IPS DF 6.9 (cell line): Measurements from ENCODE around the gene KRTAP10-1.

Experiments used
- DNase-seq: peaks from one replicate; pipeline ENCODE4 v3.0.0-alpha.2; 2013; ENCODE audit warnings: low read depth, low spot score
- H3K27ac ChIP-seq: one replicate; pipeline ENCODE4 v1.5.1; 2013; ENCODE audit warnings: low read length, control low read depth
- H3K27me3 ChIP-seq: 2 replicates; pipeline ENCODE4 v1.6.1; 2013; ENCODE audit warnings: mild to moderate bottlenecking, low read length; ENCODE audit not compliant: control insufficient read depth, insufficient read depth
- H3K36me3 ChIP-seq: 2 replicates; pipeline ENCODE4 v1.6.1; 2013; ENCODE audit warnings: low read length; ENCODE audit not compliant: control insufficient read depth, insufficient read depth
- H3K4me1 ChIP-seq: 2 replicates; pipeline ENCODE4 v1.6.1; 2013; ENCODE audit warnings: low read length; ENCODE audit not compliant: control insufficient read depth, insufficient read depth
- H3K4me3 ChIP-seq: 2 replicates; pipeline ENCODE4 v1.5.1; 2013; ENCODE audit warnings: mild to moderate bottlenecking, low read length
- H3K9me3 ChIP-seq: 2 replicates; pipeline ENCODE4 v1.6.1; 2013; ENCODE audit warnings: low read length, inconsistent platforms; ENCODE audit not compliant: control insufficient read depth, insufficient read depth
- WGBS: extraction: QIAGEN DNeasy Blood & Tissue Kit; methylation state at CpG from one replicate; pipeline ENCODE4 v1.1.7; 2013; ENCODE audit warnings: mixed read lengths, missing lambda C conversion rate; ENCODE audit not compliant: insufficient read length, insufficient coverage; 5-methylcytosine and 5-hydroxymethylcytosine counted together

Gene KRTAP10-1

GRCh38 chr21:44520326-44521300 is 19.4 kb downstream of the KRTAP10-1 start:
- no peaks in the 10 kb centered on the region for H3K27me3 ChIP-seq
- H3K27ac ChIP-seq = no peak overlapping the region
- WGBS = no CpG with 5 or more reads among the region's 31 CpGs

GRCh38 chr21:44519346-44520325 is 20.4 kb downstream of the KRTAP10-1 start:
- no peak for DNase-seq
- H3K9me3 ChIP-seq = no peaks in the 10 kb centered on the region
- H3K36me3 ChIP-seq = no peaks in the 10 kb centered on the region
- H3K27me3 ChIP-seq = no peaks in the 10 kb centered on the region
- H3K27ac ChIP-seq = no peak overlapping the region
- no peaks in the 10 kb centered on the region for H3K4me1 ChIP-seq
- no peak overlapping the region for H3K4me3 ChIP-seq
- no CpG with 5 or more reads among the region's 28 CpGs for WGBS

More at GRCh38 chr21:44520326-44521300, 19.4 kb downstream of the KRTAP10-1 start:
- no peaks in the 10 kb centered on the region for H3K9me3 ChIP-seq
- no peak overlapping the region for H3K4me3 ChIP-seq
- no peaks in the 10 kb centered on the region for H3K36me3 ChIP-seq
- no peaks in the 10 kb centered on the region for H3K4me1 ChIP-seq
- no peak for DNase-seq

DNA sequence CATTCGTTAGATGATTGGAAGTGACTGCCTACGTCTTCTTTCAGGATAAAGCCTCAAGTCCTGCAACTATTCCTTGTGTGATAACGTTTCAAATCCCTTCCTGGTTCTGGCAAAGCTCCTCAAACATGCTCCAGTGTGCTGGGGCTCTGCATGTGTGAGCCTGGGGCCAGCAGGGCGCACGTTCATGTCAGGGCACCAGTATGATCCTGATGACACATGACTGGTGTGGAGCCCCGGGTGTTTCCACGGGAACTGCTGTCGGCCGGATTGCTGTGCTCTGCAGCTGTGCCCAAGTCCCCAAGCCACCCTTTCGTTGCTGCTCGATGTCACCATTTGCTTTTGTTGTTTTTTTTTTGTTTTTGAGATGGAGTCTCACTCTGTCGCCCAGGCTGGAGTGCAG is 21.3 kb downstream of the KRTAP10-1 start:
- Histone ChIP-seq H3K9me3 (no peaks in the 10 kb centered on the region), H3K36me3 (no peaks in the 10 kb centered on the region), H3K4me1 (no peaks in the 10 kb centered on the region), H3K27ac (no peak overlapping the region), H3K27me3 (no peaks in the 10 kb centered on the region), H3K4me3 (no peak overlapping the region)
- no peak for DNase-seq
- WGBS = no CpG with 5 or more reads among the region's 12 CpGs

GRCh38 chr21:44517175-44517899 is 22.7 kb downstream of the KRTAP10-1 start:
- no peaks in the 10 kb centered on the region for H3K27me3 ChIP-seq
- WGBS = no CpG with 5 or more reads among the region's 15 CpGs
- no peaks in the 10 kb centered on the region for H3K4me1 ChIP-seq
- H3K36me3 ChIP-seq = no peaks in the 10 kb centered on the region
- H3K27ac ChIP-seq = no peak overlapping the region
- no peaks in the 10 kb centered on the region for H3K9me3 ChIP-seq
- DNase-seq = no peak
- H3K4me3 ChIP-seq = no peak overlapping the region

- no CpG with 5 or more reads among the region's 10 CpGs for WGBS
- DNase-seq = no peak
- no peaks in the 10 kb centered on the region for H3K9me3 ChIP-seq
- no peak overlapping the region for H3K27ac ChIP-seq
- H3K4me3 ChIP-seq = no peak overlapping the region
- no peaks in the 10 kb centered on the region for H3K4me1 ChIP-seq
- H3K36me3 ChIP-seq = no peaks in the 10 kb centered on the region
- no peaks in the 10 kb centered on the region for H3K27me3 ChIP-seq
Observed at GRCh38 chr21:44516828-44517174, 23.2 kb downstream of the KRTAP10-1 start.

DNA sequence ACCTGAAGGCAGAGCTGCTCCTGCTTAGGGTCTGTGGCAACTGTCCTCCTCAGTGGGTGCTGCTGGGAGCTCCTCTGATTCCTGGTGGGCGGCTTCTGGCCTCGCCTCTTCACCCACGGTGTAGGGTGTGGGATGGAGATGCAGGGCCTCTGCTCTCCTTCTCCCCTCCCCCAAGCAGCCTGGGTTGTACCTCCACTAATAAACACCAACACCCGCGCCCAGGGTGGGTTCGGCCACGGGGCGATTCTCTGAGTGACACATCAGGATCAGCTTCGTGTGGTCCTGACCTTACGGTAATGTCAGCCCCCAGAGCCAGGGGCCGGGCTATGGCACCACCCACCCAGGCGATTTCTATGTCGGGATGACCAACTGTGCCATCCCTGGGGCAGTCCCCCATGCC is 23.7 kb downstream of the KRTAP10-1 start:
- no peak overlapping the region for H3K27ac ChIP-seq
- no peak for DNase-seq
- H3K4me3 ChIP-seq = no peak overlapping the region
- H3K4me1 ChIP-seq = no peaks in the 10 kb centered on the region
- H3K9me3 ChIP-seq = no peaks in the 10 kb centered on the region
- no CpG with 5 or more reads among the region's 13 CpGs for WGBS
- H3K27me3 ChIP-seq = no peaks in the 10 kb centered on the region
- no peaks in the 10 kb centered on the region for H3K36me3 ChIP-seq

DNA sequence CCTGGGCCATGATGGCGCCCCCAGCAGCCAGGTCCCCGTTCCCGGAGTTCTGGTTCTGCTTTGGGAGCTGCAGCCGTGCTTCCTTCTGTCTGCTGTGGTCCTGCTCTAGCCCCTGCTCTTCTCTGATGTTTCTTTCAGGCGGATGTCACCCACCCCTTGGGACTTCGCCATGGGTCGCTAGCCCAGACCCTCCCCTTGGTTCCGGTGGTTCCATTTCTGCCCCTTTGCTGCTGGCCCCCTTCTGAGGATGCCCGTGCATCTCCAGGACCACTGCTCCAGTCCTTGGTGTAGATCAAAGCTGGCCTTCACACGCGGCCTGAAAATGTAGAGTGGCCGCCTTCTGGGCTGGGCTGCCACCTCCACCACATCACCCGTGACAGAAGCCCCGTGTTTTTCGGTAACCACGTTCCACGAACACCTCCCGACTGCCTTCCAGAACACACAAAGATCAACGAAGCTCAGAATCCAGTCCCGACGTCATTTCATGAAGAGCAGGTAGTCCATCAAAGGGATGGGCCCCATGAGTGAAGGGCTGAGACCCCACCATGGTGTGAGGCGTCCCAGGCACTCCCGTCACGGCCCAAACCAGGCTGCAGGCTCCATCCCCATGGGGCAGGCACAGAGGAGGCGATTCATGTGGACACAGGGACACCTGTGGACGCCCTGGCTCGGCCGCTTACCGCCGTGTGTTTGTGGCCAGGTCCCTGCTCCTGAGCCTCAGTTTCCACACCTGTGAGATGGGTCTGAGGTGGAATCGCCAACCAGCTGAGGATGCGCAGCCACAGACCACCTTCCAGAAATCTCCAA is 24.4 kb downstream of the KRTAP10-1 start:
- no CpG with 5 or more reads among the region's 32 CpGs for WGBS

GRCh38 chr21:44514746-44515358 is 25.1 kb downstream of the KRTAP10-1 start:
- DNase-seq = no peak
- no CpG with 5 or more reads among the region's 11 CpGs for WGBS
- no peaks in the 10 kb centered on the region for H3K27me3 ChIP-seq
- H3K9me3 ChIP-seq = no peaks in the 10 kb centered on the region
- no peaks in the 10 kb centered on the region for H3K4me1 ChIP-seq
- no peak overlapping the region for H3K4me3 ChIP-seq
- H3K36me3 ChIP-seq = no peaks in the 10 kb centered on the region; the same call in 1 of the 2 replicates
- no peak overlapping the region for H3K27ac ChIP-seq

More for the DNA sequence above, 24.4 kb downstream of the KRTAP10-1 start:
- Histone ChIP-seq H3K4me1 (no peaks in the 10 kb centered on the region), H3K9me3 (no peaks in the 10 kb centered on the region), H3K36me3 (no peaks in the 10 kb centered on the region; the same call in 1 of the 2 replicates), H3K27me3 (no peaks in the 10 kb centered on the region), H3K4me3 (no peak overlapping the region), H3K27ac (no peak overlapping the region)
- no peak for DNase-seq

- H3K4me1 ChIP-seq = no peaks in the 10 kb centered on the region
- no peaks in the 10 kb centered on the region for H3K27me3 ChIP-seq
- no peak for DNase-seq
- no peak overlapping the region for H3K4me3 ChIP-seq
- H3K9me3 ChIP-seq = no peaks in the 10 kb centered on the region
- no CpG with 5 or more reads among the region's 7 CpGs for WGBS
- no peaks in the 10 kb centered on the region; the same call in 1 of the 2 replicates for H3K36me3 ChIP-seq
- H3K27ac ChIP-seq = no peak overlapping the region
Observed at GRCh38 chr21:44514218-44514520, 25.8 kb downstream of the KRTAP10-1 start.
